Umbilical cord (tissue), 2 donors: ENCODE data around the gene COX8C. TPM values are rescaled to one million over a fixed set of nuclear protein-coding genes. Genes with fewer than 3 reads are reported as not detected.
A peak's percentile ranks its signal among the peaks of the same experiment; 100 is the strongest.
"Not testable (repeated sequence)": the region's sequence is repeated elsewhere in the genome, so short reads cannot be mapped to it uniquely, and the experiment has no call there.

Experiments
- DNase-seq: peaks from one replicate; pipeline ENCODE4 v3.0.0-alpha.2; 2015; ENCODE audit warnings: low spot score
- total RNA-seq: library from RNA; depleted of rRNA; stranded (reverse); fragments of >200 nt; gene quantifications from one replicate; pipeline ENCODE4 v1.2.3, GENCODE V29; 2014; ENCODE audit warnings: low replicate concordance; ENCODE audit not compliant: insufficient read depth

The COX8C gene
- total RNA-seq, 1 donor from 2014 or later: not detected

- no peak for DNase-seq
These were observed 26.5 kb upstream of the COX8C start for GRCh38 chr14:93320489-93320888.

- no peak for DNase-seq
These were observed 23.9 kb upstream of the COX8C start for GRCh38 chr14:93322929-93323599.

- DNase-seq: no peak
These were observed 23.3 kb upstream of the COX8C start for GRCh38 chr14:93323600-93324174.

DNA sequence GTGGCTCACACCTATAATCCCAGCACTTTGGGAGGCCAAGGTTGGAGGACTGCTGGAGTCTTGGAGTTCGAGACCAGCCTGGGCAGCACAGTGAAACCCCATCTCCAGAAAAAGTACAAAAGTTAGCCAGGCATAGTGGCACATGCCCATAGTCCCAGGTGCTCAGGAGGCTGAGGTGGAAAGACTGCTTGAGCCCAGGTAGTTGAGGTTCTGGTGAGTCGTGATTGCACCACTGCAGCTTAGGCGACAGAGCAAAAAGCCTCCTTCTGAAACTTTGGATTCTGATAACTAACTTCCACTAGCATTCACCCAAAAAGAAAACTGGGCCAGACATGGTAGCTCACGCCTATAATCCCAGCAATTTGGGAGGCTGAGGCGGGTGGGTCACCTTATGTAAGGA is 20.8 kb upstream of the COX8C start:
- DNase-seq: no peak

DNA sequence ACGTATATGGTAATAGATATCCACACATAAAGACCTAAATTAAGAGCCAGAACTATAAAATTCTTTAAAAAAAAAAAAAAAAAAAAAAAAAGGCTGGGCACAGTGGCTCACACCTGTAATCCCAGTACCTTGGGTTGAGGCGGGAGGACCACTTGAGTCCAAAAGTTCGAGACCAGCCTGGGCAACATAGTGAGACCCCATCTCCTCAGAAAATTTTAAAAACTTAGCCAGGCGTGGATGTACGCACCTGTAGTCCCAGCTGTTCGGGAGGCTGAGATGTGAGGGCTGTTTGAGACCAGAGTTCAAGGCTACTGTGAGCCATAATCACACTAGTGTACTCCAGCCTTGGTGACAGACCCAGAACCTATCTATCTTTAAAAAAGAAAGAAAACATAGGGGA is 18.4 kb upstream of the COX8C start:
- DNase-seq: no peak

GRCh38 chr14:93329965-93330608 is 16.9 kb upstream of the COX8C start:
- DNase-seq: no peak

DNA sequence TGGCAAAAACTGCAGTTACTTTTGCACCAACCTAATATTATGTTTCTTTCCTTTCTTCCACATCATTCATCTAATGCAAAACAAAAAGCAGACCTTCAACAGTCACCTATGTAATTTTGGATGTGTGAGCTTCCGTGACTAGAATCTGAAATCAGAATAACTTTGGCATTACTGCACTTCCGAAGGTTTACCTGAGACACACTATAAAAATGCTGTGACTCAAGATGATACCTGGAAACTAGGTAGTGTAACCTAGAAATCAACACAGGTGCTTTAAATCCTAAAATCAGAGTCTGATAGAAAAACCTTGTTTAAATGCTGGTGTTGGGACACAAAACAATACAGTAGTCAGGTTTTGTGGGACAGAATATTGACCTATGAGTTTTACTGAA is 16.4 kb upstream of the COX8C start:
- no peak for DNase-seq

- peak; percentile 47 for DNase-seq
These were observed 15.8 kb upstream of the COX8C start for GRCh38 chr14:93331002-93331727.

DNA sequence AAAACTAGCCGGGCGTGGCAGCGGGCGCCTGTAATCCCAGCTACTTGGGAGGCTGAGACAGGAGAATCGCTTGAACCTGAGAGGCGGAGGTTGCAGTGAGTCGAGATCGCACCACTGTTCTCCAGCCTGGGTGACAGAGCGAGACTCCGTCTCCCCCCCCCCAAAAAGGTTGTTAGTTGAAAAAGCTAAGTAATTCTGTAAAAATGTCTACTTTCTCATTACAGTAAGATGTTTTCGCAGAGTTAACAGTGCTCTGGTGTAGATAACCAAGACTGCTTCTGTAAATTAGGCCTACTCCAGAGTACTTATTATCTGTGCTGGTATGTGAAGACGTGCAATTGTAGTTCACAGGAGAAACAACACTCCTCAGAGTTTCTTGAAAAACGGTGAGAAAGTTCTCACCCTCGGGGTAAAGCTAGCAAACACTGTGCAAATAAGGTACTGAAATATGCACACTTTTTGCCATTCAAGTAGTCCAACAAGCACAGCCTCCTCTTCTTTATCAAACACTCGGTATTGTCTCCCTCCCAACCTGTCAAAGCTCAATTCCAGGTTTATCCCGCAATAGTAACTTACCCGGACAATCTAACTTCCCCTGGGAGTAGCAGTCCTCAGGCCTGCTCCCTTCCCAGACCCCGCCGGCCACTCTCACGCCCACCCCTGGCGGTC is 15.1 kb upstream of the COX8C start:
- DNase-seq: no peak

GRCh38 chr14:93332397-93332852 is 14.6 kb upstream of the COX8C start:
- DNase-seq: peak; percentile 67

DNA sequence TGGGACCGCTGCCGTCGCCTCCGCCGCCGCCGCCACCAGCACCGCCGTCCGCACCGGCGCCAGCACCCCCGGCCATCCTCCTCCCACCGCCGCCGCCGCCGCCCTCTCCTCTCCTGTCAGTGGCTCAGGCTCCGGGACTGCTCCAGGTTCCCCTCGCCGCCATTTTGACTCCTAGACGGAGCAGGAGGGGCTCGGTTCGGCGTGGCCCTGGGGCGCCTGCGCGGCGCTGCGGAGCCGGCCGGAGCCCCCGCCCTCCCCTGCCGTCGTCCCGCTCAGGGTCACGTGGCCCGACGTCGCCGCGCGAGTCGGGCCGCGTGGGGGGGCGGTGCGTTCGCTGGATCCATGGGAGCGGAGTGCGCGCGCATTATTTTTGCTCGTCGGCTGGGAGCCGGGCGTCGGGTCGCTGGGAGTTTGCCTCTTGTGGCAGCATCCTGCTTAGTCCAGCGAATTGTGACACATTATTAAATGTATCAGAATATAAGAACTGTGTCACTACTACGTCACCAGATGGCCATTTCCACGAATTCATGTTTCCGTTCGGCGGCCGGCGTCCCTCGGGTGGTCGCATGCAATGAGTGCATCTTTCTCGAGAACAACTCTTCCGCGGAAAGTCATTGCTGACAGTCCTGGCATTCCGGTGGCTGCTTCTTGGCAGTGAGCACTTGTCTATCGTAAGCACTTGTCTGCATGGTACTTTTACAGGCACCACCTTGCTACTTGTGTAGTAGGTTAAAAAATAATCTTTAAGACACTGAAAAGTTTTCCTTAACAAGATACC is 13.9 kb upstream of the COX8C start, which contains the start of gene BTBD7:
Gene BTBD7, minus strand, starts transcription at position 184 of the 778 bp plus-strand sequence. CDS start 36,985 bp downstream, outside the sequence.
- DNase-seq: peak; percentile 97

DNA sequence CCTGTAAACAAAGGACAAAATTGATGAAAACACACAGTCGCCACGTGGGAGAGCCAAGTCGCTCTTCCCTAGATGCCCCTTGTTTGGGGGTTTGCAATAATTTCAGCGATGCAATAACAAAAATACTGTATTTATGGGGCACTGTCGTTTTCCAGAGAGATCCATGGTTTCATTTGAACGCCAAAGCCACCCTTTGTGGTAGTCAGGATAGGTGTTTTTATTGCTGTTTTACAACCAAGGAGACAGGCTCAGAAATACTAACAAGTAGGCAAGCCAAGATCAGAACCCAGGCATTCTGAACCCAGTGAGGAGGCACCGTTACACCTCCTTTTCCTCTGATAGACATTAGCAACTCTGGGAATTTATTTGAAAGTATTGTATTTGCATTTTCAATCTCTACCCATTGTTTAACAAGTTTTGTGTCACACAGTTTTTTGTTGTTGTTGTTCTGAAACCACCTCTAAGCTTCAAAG is 13.3 kb upstream of the COX8C start:
- DNase-seq: no peak

- DNase-seq: no peak
These were observed 9.7 kb upstream of the COX8C start for GRCh38 chr14:93337143-93337753.

DNA sequence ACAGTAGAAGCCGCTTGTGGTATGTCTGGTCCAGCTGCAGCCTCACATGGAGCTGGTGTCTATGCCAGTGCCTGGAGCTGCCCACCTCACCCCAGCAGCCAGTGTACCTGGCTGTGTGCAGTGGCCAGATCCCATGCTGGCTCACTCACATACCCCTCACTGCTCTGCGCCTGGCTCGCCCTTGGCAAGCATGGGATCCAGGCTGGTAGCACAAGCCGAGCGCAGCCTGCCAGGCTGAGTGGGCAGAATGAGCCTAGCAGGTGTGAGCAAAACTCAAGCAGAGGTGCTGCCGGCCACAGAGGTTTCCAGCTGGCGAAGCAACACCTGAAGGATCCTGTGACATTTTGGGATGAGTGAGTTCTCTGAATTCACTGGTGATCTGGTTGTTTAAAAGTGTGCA is 9.1 kb upstream of the COX8C start:
- DNase-seq: no peak

DNA sequence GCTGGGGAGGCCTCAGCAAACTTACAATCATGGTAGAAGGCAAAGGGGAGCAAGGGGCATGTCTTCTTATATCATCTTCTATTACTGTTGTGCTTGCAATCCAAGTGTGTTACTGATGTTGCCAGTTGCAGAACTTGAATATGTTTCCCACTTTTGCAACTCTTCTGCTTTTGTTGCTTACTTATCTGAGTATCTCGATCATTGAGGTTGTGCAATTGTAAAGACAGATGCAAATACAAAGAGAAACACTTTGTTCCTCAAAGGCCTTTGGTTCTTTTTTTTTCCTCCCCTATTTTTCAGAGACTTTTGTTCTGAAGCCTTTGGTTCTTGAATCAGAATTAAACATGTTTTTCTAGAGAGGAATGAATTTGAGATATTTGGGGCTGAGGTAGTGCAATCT is 3.7 kb upstream of the COX8C start:
- DNase-seq: no peak

DNA sequence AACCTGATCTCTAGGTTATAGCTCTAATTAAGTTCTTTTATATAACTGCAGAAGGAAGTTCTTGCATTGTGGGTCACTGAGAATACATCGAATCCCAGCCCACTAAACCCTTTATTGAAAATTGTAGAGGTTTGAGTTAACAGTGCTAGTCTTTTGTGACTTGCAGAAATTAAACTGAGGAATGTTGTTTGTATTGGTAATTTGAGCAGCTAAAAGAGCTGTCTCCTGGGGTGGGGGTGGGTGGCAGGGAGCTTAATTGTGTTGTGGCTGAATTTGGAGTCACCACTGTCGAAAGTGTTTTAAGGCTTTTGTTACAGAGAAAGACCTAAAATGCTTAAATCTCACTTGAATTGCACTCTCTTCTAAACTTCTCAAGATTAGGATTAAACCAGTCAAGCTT is 3.2 kb upstream of the COX8C start:
- no peak for DNase-seq

DNA sequence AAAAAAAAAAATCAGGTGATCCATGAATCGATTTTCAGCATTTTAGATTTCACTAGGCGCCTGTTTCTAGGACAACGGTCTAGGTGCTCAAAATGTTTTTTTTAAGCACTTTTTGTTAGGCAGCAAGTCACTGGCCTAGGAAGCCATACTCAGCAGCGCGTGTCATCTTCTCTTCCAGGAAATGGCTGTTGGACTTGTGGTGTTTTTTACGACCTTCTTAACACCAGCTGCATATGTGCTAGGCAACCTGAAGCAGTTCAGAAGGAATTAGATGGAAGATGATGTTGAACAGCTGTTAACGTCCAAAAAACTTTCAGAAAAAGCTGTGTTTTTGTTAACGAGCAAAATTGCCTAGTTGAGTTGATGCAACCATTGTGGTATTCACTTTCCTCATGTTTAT is 868 bp downstream of the COX8C start:
- no peak for DNase-seq

GRCh38 chr14:93348292-93348691 is 1.3 kb downstream of the COX8C start:
- no peak for DNase-seq

GRCh38 chr14:93354873-93355272 is 7.9 kb downstream of the COX8C start:
- not testable (repeated sequence) for DNase-seq

DNA sequence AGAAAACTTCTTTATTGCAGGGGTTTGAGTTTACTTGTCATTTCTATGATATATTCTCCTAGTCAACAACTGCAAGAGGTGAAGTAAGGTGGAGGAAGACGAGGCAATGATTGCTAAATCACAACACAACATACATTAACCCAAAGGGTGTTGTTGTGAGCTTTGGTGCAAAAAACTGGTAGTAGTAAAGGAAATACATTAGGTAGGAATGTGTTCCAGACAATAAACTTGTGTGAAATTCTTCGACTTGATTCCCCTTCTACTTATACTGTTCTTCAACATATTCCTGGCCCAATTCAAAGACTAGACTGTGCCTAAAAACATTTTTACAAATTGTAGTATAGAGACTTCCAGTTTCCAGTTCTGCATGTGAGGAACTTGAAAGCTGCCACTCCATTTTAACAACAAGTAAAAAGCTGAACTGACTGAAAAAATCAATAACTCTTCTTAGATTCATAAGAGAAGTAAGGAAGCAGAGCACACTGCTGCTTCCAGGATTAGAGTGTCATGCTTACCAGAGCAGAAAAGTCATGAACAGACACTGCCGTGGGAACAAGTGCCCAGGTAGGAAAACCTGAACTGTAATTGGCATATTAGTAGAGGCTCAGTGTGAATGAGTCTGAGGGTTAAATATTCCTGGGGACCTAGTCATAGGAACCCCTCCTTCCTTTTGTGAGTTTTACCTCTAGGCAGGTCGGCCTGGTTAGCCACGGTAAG is 22.2 kb downstream of the COX8C start:
- no peak for DNase-seq
